ENCODE measurements around the gene CEMIP. TPM values are rescaled to one million over a fixed set of nuclear protein-coding genes. Genes with fewer than 3 reads are reported as not detected.

Gene CEMIP
- total RNA-seq, 4 donors from 2014 or later: 0.04 TPM; not detected in 3

GRCh38 chr15:80747317-80748053, 31.7 kb upstream of the CEMIP start:
- H3K4me3 ChIP-seq: no peak overlapping the region
- no peaks in the 10 kb centered on the region for H3K9me3 ChIP-seq
- H3K36me3 ChIP-seq: no peaks in the 10 kb centered on the region
- H3K27ac ChIP-seq: no peak overlapping the region
- intact Hi-C loops (cut with DNase I; ENCODE audit: low total_unique reads): no loop called here
- ATAC-seq: no peak
- H3K27me3 ChIP-seq: no peaks in the 10 kb centered on the region
- in situ Hi-C loops (cut with MboI; ENCODE audit: low sequenced_read_pairs in 4 of 4): no loop called here
- H3K4me1 ChIP-seq: no peaks in the 10 kb centered on the region
- no peak for DNase-seq
- TF ChIP-seq POLR2A (IDR thresholded peaks at IDR 0.05): no peak
- TF ChIP-seq, protein P1, sequence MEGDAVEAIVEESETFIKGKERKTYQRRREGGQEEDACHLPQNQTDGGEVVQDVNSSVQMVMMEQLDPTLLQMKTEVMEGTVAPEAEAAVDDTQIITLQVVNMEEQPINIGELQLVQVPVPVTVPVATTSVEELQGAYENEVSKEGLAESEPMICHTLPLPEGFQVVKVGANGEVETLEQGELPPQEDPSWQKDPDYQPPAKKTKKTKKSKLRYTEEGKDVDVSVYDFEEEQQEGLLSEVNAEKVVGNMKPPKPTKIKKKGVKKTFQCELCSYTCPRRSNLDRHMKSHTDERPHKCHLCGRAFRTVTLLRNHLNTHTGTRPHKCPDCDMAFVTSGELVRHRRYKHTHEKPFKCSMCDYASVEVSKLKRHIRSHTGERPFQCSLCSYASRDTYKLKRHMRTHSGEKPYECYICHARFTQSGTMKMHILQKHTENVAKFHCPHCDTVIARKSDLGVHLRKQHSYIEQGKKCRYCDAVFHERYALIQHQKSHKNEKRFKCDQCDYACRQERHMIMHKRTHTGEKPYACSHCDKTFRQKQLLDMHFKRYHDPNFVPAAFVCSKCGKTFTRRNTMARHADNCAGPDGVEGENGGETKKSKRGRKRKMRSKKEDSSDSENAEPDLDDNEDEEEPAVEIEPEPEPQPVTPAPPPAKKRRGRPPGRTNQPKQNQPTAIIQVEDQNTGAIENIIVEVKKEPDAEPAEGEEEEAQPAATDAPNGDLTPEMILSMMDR (IDR thresholded peaks at IDR 0.05 in 4 of 5, conservative IDR thresholded peaks at IDR 0.05 in 1 of 5): no peak

- DNase-seq (no peak), ATAC-seq (no peak)
- intact Hi-C loops (cut with DNase I; ENCODE audit: low total_unique reads): no loop called here
- Histone ChIP-seq H3K4me1 (no peaks in the 10 kb centered on the region), H3K9me3 (no peaks in the 10 kb centered on the region), H3K27me3 (no peaks in the 10 kb centered on the region), H3K36me3 (no peaks in the 10 kb centered on the region), H3K27ac (no peak overlapping the region), H3K4me3 (no peak overlapping the region)
- in situ Hi-C loops (cut with MboI; ENCODE audit: low sequenced_read_pairs in 4 of 4): no loop called here
- TF ChIP-seq, protein P1 (IDR thresholded peaks at IDR 0.05 in 4 of 5, conservative IDR thresholded peaks at IDR 0.05 in 1 of 5): no peak
- no peak for TF ChIP-seq POLR2A (IDR thresholded peaks at IDR 0.05)
Observed at GRCh38 chr15:80749589-80749988, 29.6 kb upstream of the CEMIP start.

GRCh38 chr15:80750575-80750974, 28.6 kb upstream of the CEMIP start:
- H3K4me1 ChIP-seq: no peaks in the 10 kb centered on the region
- ATAC-seq (no peak), DNase-seq (no peak)
- in situ Hi-C loops (cut with MboI; ENCODE audit: low sequenced_read_pairs in 4 of 4) (no loop called here), intact Hi-C loops (cut with DNase I; ENCODE audit: low total_unique reads) (no loop called here)
- no peaks in the 10 kb centered on the region for H3K27me3 ChIP-seq
- no peak overlapping the region for H3K27ac ChIP-seq
- no peak overlapping the region for H3K4me3 ChIP-seq
- no peak for TF ChIP-seq POLR2A (IDR thresholded peaks at IDR 0.05)
- TF ChIP-seq, protein P1 (IDR thresholded peaks at IDR 0.05 in 4 of 5, conservative IDR thresholded peaks at IDR 0.05 in 1 of 5): no peak
- no peaks in the 10 kb centered on the region for H3K36me3 ChIP-seq
- H3K9me3 ChIP-seq: no peaks in the 10 kb centered on the region

- in situ Hi-C loops (cut with MboI; ENCODE audit: low sequenced_read_pairs in 4 of 4) (no loop called here), intact Hi-C loops (cut with DNase I; ENCODE audit: low total_unique reads) (no loop called here)
- H3K4me1 ChIP-seq: no peaks in the 10 kb centered on the region
- H3K27me3 ChIP-seq: no peaks in the 10 kb centered on the region
- no peak overlapping the region for H3K27ac ChIP-seq
- ATAC-seq (no peak), DNase-seq (no peak)
- TF ChIP-seq POLR2A (IDR thresholded peaks at IDR 0.05): no peak
- TF ChIP-seq, protein P1 (IDR thresholded peaks at IDR 0.05 in 4 of 5, conservative IDR thresholded peaks at IDR 0.05 in 1 of 5): no peak
- no peaks in the 10 kb centered on the region for H3K9me3 ChIP-seq
- H3K4me3 ChIP-seq: no peak overlapping the region
- no peaks in the 10 kb centered on the region for H3K36me3 ChIP-seq
Observed at GRCh38 chr15:80752204-80752603, 27.0 kb upstream of the CEMIP start.

- no peak for TF ChIP-seq POLR2A (IDR thresholded peaks at IDR 0.05)
- TF ChIP-seq, protein P1 (IDR thresholded peaks at IDR 0.05 in 4 of 5, conservative IDR thresholded peaks at IDR 0.05 in 1 of 5): no peak
- no peak overlapping the region for H3K27ac ChIP-seq
- H3K4me1 ChIP-seq: no peaks in the 10 kb centered on the region
- ATAC-seq: no peak
- H3K4me3 ChIP-seq: no peak overlapping the region
- no peaks in the 10 kb centered on the region for H3K9me3 ChIP-seq
- no peaks in the 10 kb centered on the region for H3K27me3 ChIP-seq
- no peaks in the 10 kb centered on the region for H3K36me3 ChIP-seq
- intact Hi-C loops (cut with DNase I; ENCODE audit: low total_unique reads): no loop called here
- DNase-seq: no peak
- in situ Hi-C loops (cut with MboI; ENCODE audit: low sequenced_read_pairs in 4 of 4): no loop called here
Observed at GRCh38 chr15:80753161-80753560, 26.0 kb upstream of the CEMIP start.
